GM11168 (cell line): ENCODE data around the gene SRRT.
"Not testable (repeated sequence)": the region's sequence is repeated elsewhere in the genome, so short reads cannot be mapped to it uniquely, and the experiment has no call there.

Experiments
- in situ Hi-C: fragments of 300-500 bp; cut with MboI; formaldehyde crosslinking; loops from one replicate; pipeline ENCODE4 v1.12.0; 2022; ENCODE audit warnings: low sequenced_read_pairs; ENCODE audit not compliant: unreplicated experiment

Gene SRRT

GRCh38 chr7:100923616-100924015 is 48.7 kb downstream of the SRRT start:
- in situ Hi-C loops, result not testable (repeated sequence)

- in situ Hi-C loops, result no loop called here
These were observed 54.9 kb downstream of the SRRT start for GRCh38 chr7:100929808-100930174.

- in situ Hi-C loops, result no loop called here
These were observed 58.8 kb downstream of the SRRT start for GRCh38 chr7:100933734-100934133.

- in situ Hi-C loops, result not testable (repeated sequence)
These were observed 60.5 kb downstream of the SRRT start for GRCh38 chr7:100935381-100935780.

- in situ Hi-C loops, result not testable (repeated sequence)
These were observed 61.3 kb downstream of the SRRT start for GRCh38 chr7:100936167-100936566.
